HepG2 (cell line): ENCODE data around the gene CEP131. TPM values are rescaled to one million over a fixed set of nuclear protein-coding genes. Genes with fewer than 3 reads are reported as not detected.
A peak's percentile ranks its signal among the peaks of the same experiment; 100 is the strongest.

Experiments used
- ARID5B ChIP-seq: IDR thresholded peaks from 2 replicates; pipeline ENCODE4 v1.4.0; 2020; ENCODE audit warnings: mild to moderate bottlenecking, missing genetic modification reagents
- FOXA1 ChIP-seq, 2 experiments: fragments of 450-650 bp in 1 of 2; sonication (generic) in 1 of 2; formaldehyde crosslinking in 1 of 2; IDR thresholded peaks; 2 replicates each; pipeline versions ENCODE4 v1.4.0 to v1.6.1; 2016 to 2020; ENCODE audit warnings: missing genetic modification reagents in 1 of 2
- HNRNPUL1 ChIP-seq: fragments of 200-400 bp; formaldehyde crosslinking; IDR thresholded peaks from 2 replicates; pipeline ENCODE4 v1.6.1; 2017; ENCODE audit warnings: low read depth, mild to moderate bottlenecking, low read length, moderate library complexity
- HOXD1 ChIP-seq: sonication (generic); formaldehyde crosslinking; IDR thresholded peaks from 2 replicates; pipeline ENCODE4 v1.5.0; 2020; ENCODE audit warnings: missing genetic modification reagents
- KAT2B ChIP-seq: fragments of 150-350 bp; IDR thresholded peaks from 2 replicates; pipeline ENCODE4 v1.6.1; 2014; ENCODE audit warnings: low read depth, low read length, borderline replicate concordance
- NFATC3 ChIP-seq: sonication (generic); formaldehyde crosslinking; IDR thresholded peaks from 2 replicates; pipeline ENCODE4 v1.5.1; 2020; ENCODE audit warnings: mild to moderate bottlenecking, missing genetic modification reagents
- NFE2 ChIP-seq: sonication (generic); formaldehyde crosslinking; IDR thresholded peaks from 2 replicates; pipeline ENCODE4 v1.4.0; 2020; ENCODE audit warnings: missing genetic modification reagents
- NR3C1 ChIP-seq: sonication (generic); formaldehyde crosslinking; IDR thresholded peaks from 2 replicates; pipeline ENCODE4 v1.4.0; 2020; ENCODE audit warnings: missing genetic modification reagents
- PAXIP1 ChIP-seq: sonication (generic); formaldehyde crosslinking; conservative IDR thresholded peaks from 2 replicates; pipeline ENCODE4 v1.4.0; 2020; ENCODE audit warnings: mild to moderate bottlenecking, missing genetic modification reagents, moderate library complexity
- SMAD1 ChIP-seq: sonication (generic); formaldehyde crosslinking; IDR thresholded peaks from 2 replicates; pipeline ENCODE4 v1.4.0; 2020; ENCODE audit warnings: missing genetic modification reagents, low read depth, mild to moderate bottlenecking, borderline replicate concordance
- SOX5 ChIP-seq: IDR thresholded peaks from 2 replicates; pipeline ENCODE4 v1.6.1; 2016; ENCODE audit warnings: borderline replicate concordance
- ZMYM2 ChIP-seq: sonication (generic); formaldehyde crosslinking; IDR thresholded peaks from 2 replicates; pipeline ENCODE4 v1.8.0; 2022; ENCODE audit warnings: mild to moderate bottlenecking, missing genetic modification reagents
- ZNF713 ChIP-seq: sonication (generic); formaldehyde crosslinking; IDR thresholded peaks from 2 replicates; pipeline ENCODE4 v1.4.0; 2020; ENCODE audit warnings: mild to moderate bottlenecking, missing genetic modification reagents
- ZNF878 ChIP-seq: sonication (generic); formaldehyde crosslinking; IDR thresholded peaks from 2 replicates; pipeline ENCODE4 v1.8.1; 2023; ENCODE audit warnings: mild to moderate bottlenecking, missing genetic modification reagents, moderate library complexity
- ZSCAN29 ChIP-seq: sonication (generic); formaldehyde crosslinking; conservative IDR thresholded peaks from 2 replicates; pipeline ENCODE4 v1.4.0; 2020; ENCODE audit warnings: mild to moderate bottlenecking, missing genetic modification reagents
- polyA plus RNA-seq, 8 experiments: library from polyadenylated mRNA; depleted of rRNA in 3 of 8; stranded (reverse) in 7 of 8; unstranded in 1 of 8; fragments of >200 nt; fragmentation: Illumina TruSeq in 4 of 8; extraction: Trizol in 4 of 8; gene quantifications; 2 replicates each; pipeline versions ENCODE4 v1.2.1 to v1.2.3, GENCODE V29; 2011 to 2016; ENCODE audit warnings: low read depth in 4 of 8, missing spikeins in 1 of 8, mixed read lengths in 1 of 8; ENCODE audit not compliant: insufficient read depth in 1 of 8
- total RNA-seq, 5 experiments: library from RNA; depleted of rRNA; stranded (reverse); fragments of >200 nt; fragmentation: Illumina TruSeq; extraction: Trizol; gene quantifications; 2 replicates each; pipeline ENCODE4 v1.2.3, GENCODE V29; 2016; ENCODE audit warnings: low read depth in 1 of 5
- TF ChIP-seq, protein P1 (sequence below): IDR thresholded peaks from 2 replicates; pipeline ENCODE4 v1.6.1; 2016; ENCODE audit warnings: mild to moderate bottlenecking
- TF ChIP-seq, protein P2 (sequence below): sonication (generic); formaldehyde crosslinking; IDR thresholded peaks from 2 replicates; pipeline ENCODE4 v1.4.0; 2020; ENCODE audit warnings: mild to moderate bottlenecking, missing genetic modification reagents
- TF ChIP-seq, protein P3 (sequence below): sonication (generic); formaldehyde crosslinking; IDR thresholded peaks from 2 replicates; pipeline ENCODE4 v1.8.0; 2022; ENCODE audit warnings: mild to moderate bottlenecking, missing genetic modification reagents

CEP131 gene
- total and polyA plus RNA-seq, 2 of the 13 experiments (the other 11 are each of a cell fraction or from before 2014, with no cell fraction given) = 5.0 to 16.8 TPM

- no peak for TF ChIP-seq SMAD1
- TF ChIP-seq HOXD1 (CRISPR knock-in tag) = 0 out of 2 replicates have a peak, but pooled peaks have one; percentile 76
- TF ChIP-seq, protein P1, sequence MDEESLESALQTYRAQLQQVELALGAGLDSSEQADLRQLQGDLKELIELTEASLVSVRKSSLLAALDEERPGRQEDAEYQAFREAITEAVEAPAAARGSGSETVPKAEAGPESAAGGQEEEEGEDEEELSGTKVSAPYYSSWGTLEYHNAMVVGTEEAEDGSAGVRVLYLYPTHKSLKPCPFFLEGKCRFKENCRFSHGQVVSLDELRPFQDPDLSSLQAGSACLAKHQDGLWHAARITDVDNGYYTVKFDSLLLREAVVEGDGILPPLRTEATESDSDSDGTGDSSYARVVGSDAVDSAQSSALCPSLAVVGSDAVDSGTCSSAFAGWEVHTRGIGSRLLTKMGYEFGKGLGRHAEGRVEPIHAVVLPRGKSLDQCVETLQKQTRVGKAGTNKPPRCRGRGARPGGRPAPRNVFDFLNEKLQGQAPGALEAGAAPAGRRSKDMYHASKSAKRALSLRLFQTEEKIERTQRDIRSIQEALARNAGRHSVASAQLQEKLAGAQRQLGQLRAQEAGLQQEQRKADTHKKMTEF (CRISPR knock-in tag) = peak; percentile 91
- no peak for TF ChIP-seq ZNF713 (CRISPR knock-in tag)
- TF ChIP-seq ARID5B (CRISPR knock-in tag) = peak; percentile 39; the same call in 1 of the 2 replicates
- 0 out of 2 replicates have a peak, but pooled peaks have one; percentile 7 for TF ChIP-seq SOX5 (CRISPR knock-in tag)
- TF ChIP-seq ZMYM2 (CRISPR knock-in tag) = peak; percentile 69; the same call in 1 of the 2 replicates
- 0 out of 2 replicates have a peak, but pooled peaks have one; percentile 22 for TF ChIP-seq ZSCAN29
- no peak for TF ChIP-seq NR3C1
- no peak for TF ChIP-seq ZNF878 (CRISPR knock-in tag)
- TF ChIP-seq, protein P2, sequence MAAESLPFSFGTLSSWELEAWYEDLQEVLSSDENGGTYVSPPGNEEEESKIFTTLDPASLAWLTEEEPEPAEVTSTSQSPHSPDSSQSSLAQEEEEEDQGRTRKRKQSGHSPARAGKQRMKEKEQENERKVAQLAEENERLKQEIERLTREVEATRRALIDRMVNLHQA (CRISPR knock-in tag) = no peak
- no peak for TF ChIP-seq FOXA1 (IDR thresholded peaks at IDR 0.05)
- TF ChIP-seq FOXA1 (CRISPR knock-in tag; IDR thresholded peaks at IDR 0.05) = peak; percentile 20; the same call in 1 of the 2 replicates
- TF ChIP-seq PAXIP1 (CRISPR knock-in tag) = peak; percentile 22
- TF ChIP-seq, protein P3, sequence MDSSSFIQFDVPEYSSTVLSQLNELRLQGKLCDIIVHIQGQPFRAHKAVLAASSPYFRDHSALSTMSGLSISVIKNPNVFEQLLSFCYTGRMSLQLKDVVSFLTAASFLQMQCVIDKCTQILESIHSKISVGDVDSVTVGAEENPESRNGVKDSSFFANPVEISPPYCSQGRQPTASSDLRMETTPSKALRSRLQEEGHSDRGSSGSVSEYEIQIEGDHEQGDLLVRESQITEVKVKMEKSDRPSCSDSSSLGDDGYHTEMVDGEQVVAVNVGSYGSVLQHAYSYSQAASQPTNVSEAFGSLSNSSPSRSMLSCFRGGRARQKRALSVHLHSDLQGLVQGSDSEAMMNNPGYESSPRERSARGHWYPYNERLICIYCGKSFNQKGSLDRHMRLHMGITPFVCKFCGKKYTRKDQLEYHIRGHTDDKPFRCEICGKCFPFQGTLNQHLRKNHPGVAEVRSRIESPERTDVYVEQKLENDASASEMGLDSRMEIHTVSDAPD (CRISPR knock-in tag) = peak; percentile 42; the same call in 1 of the 2 replicates
- TF ChIP-seq NFE2 (CRISPR knock-in tag) = no peak
- no peak for TF ChIP-seq KAT2B
- no peak for TF ChIP-seq HNRNPUL1
- TF ChIP-seq NFATC3 (CRISPR knock-in tag) = peak; percentile 74; the same call in 1 of the 2 replicates
These were observed at the start of gene CEP131 (continued) for GRCh38 chr17:81222906-81223761.
